GM19193 (cell line): ENCODE measurements around the gene GDF2.

Source experiments
- POLR2A ChIP-seq: IDR thresholded peaks from 4 replicates; pipeline ENCODE4 v1.6.1; 2011; ENCODE audit not compliant: insufficient read depth, insufficient read length; ENCODE audit errors: extremely low read depth

GDF2 gene

GRCh38 chr10:47348138-47348651 lies 25.9 kb downstream of the GDF2 start, which contains the start of gene RBP3:
Gene RBP3 (plus strand): TSS chr10:47348363. CDS start chr10:47348485, 122 bp downstream.
- no peak for TF ChIP-seq POLR2A

DNA sequence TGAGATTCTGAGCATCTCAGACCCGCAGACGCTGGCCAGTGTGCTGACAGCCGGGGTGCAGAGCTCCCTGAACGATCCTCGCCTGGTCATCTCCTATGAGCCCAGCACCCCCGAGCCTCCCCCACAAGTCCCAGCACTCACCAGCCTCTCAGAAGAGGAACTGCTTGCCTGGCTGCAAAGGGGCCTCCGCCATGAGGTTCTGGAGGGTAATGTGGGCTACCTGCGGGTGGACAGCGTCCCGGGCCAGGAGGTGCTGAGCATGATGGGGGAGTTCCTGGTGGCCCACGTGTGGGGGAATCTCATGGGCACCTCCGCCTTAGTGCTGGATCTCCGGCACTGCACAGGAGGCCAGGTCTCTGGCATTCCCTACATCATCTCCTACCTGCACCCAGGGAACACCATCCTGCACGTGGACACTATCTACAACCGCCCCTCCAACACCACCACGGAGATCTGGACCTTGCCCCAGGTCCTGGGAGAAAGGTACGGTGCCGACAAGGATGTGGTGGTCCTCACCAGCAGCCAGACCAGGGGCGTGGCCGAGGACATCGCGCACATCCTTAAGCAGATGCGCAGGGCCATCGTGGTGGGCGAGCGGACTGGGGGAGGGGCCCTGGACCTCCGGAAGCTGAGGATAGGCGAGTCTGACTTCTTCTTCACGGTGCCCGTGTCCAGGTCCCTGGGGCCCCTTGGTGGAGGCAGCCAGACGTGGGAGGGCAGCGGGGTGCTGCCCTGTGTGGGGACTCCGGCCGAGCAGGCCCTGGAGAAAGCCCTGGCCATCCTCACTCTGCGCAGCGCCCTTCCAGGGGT lies 26.6 kb downstream of the GDF2 start:
- no peak for TF ChIP-seq POLR2A

GRCh38 chr10:47349516-47349915 lies 27.3 kb downstream of the GDF2 start:
- TF ChIP-seq POLR2A = no peak

GRCh38 chr10:47349941-47350371 lies 27.7 kb downstream of the GDF2 start:
- TF ChIP-seq POLR2A = no peak

DNA sequence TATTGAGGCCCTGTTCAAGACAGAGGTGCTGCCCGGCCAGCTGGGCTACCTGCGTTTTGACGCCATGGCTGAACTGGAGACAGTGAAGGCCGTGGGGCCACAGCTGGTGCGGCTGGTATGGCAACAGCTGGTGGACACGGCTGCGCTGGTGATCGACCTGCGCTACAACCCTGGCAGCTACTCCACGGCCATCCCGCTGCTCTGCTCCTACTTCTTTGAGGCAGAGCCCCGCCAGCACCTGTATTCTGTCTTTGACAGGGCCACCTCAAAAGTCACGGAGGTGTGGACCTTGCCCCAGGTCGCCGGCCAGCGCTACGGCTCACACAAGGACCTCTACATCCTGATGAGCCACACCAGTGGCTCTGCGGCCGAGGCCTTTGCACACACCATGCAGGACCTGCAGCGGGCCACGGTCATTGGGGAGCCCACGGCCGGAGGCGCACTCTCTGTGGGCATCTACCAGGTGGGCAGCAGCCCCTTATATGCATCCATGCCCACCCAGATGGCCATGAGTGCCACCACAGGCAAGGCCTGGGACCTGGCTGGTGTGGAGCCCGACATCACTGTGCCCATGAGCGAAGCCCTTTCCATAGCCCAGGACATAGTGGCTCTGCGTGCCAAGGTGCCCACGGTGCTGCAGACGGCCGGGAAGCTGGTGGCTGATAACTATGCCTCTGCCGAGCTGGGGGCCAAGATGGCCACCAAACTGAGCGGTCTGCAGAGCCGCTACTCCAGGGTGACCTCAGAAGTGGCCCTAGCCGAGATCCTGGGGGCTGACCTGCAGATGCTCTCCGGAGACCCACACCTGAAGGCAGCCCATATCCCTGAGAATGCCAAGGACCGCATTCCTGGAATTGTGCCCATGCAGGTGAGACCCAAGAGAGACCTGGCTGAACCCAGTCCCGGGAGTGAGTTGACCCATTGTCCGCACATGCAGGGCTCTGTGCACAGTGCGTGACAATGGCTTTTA lies 28.7 kb downstream of the GDF2 start:
- no peak for TF ChIP-seq POLR2A

GRCh38 chr10:47351899-47352815 lies 29.9 kb downstream of the GDF2 start:
- no peak for TF ChIP-seq POLR2A

DNA sequence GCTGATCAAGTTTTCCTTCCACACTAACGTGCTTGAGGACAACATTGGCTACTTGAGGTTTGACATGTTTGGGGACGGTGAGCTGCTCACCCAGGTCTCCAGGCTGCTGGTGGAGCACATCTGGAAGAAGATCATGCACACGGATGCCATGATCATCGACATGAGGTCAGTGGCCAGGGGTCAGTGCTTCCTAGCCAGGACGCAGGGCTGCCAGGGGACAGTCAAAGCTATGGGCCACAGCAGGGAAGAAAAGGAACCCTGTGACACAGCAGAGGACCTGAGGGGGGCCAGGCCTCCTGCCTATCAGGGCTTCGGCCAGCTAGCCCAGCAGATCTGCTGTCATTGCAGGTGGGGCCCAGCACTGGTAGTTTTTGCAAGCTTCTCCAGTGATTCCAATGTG lies 31.1 kb downstream of the GDF2 start:
- no peak for TF ChIP-seq POLR2A

DNA sequence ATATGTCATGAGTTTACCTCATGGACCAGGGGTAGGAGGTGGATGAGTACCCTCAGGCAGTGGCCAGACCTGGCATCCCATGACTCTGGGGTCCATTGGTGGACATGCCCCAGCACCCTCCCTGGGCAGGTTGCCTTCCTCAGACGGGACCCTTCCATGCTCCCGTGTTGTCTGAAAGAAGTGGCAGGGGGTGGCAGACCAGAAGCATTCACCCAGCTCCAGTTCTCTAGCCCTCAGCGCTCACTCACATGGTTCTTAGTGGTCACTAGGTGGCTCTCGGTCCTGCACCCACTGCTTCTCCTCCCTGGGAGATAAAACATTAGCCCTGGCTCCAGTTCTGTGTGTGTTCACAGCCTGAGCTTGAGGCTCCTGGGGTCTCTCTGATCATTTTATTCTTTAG lies 31.9 kb downstream of the GDF2 start:
- TF ChIP-seq POLR2A = no peak

DNA sequence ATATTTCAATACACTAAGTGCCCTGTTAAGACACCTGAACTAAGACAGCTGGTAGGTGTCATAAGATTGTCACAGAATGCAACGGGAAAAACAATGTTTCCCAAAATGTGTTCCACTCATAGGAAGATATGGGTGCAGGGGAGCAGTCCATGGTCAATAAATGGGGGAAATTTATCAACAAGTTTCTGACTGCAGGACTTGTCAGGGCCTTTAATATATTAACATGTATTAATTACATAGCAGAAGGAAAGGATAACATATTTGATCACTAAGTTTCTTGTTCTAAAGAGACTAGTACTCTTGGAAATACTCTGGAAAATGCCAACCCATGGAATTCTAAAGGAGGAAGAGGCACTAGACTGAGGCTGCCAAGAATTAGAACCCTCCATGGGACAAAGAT lies 32.6 kb downstream of the GDF2 start:
- TF ChIP-seq POLR2A = no peak

GRCh38 chr10:47356708-47357107 lies 34.5 kb downstream of the GDF2 start:
- TF ChIP-seq POLR2A = no peak

- TF ChIP-seq POLR2A = no peak
These were observed 34.9 kb downstream of the GDF2 start for GRCh38 chr10:47357131-47357582.

DNA sequence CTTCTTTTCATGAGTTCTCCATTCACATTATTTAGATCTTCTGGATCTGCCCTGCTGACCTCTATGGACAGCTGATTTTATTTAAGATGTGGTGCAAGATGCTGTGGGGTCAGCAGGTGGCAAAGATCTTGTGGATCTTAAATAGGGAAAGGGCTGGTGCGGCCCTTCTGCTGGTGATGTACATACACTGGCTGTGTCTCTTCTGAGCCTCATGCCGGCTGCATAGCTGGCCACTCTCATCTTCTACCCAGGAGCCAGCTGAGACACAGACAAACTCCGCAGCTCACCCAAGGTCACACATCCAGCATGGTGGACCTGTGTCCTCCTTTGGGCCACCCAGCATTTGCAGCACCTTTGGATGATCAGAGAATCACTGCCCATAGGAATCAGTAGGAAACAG lies 35.7 kb downstream of the GDF2 start:
- no peak for TF ChIP-seq POLR2A

DNA sequence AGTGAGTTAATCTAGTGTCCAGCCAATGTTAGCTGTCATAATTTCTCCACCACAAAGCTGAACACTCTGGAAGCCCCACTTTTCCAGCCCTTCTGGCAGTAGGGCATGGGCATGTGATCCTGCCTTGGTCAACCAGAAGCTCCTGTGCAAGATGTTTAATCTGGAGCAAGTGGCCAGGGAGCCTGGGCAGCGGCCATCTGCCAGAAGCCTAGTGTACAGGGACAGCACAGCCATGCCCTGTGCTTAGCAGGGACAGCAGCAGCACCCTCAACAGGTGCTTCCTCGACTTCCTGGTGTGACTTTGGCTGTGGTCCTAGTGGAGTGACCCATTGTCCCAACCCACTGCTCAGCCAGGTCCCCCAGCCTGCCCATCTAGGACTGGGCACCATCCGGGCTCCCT lies 36.2 kb downstream of the GDF2 start:
- no peak for TF ChIP-seq POLR2A

DNA sequence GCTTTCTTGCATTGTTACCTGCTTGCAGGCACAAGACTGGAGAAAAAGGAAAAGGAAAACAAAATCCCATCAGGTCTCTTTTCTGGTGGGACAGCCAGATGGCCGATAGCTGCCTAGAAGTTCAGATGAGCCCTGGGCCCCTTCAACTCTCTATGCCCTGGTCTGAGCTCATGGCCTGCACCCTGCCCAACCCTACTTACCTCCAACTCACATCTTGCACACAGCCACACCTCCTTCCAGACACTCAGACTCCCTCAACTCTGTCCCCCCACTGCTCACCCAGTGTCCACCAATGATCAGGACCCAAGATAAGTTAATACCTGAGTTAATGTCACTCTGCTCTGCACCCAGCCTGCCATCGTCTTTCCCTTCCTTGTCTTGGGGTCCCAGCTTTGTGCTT lies 36.8 kb downstream of the GDF2 start:
- no peak for TF ChIP-seq POLR2A
